C4-2B (cell line): ENCODE results near the gene RGS10.

ENCODE experiments used
- H3K27ac ChIP-seq: fragments of 450-650 bp; 2 replicates; pipeline ENCODE4 v1.5.1; 2017
- ZFX ChIP-seq: fragments of 450-650 bp; IDR thresholded peaks from 2 replicates; pipeline ENCODE4 v1.6.1; 2017
- TF ChIP-seq, protein P1 (sequence below): fragments of 450-650 bp; conservative IDR thresholded peaks from 2 replicates; pipeline ENCODE4 v1.5.1; 2017; ENCODE audit warnings: mild to moderate bottlenecking

Gene RGS10

DNA sequence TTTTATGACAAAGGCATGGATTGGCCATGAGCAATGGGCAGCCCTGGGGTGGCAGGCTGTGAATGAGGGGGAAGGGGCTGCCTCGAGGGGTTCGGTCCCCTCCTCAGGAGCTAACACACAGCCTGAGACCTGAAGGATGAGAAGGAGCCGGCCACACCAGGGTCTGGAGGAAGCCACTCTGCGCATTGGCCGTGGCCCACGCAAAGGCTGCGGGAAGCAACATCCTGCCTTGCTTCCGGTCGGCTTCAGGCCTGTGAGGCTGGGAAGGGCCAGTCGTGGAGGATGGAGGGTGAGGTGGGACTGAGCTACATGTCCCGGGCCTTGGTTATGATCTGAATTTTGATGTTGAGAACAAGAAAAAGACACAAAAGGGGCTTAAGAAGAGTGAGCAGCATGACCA lies 49.4 kb downstream of the RGS10 start:
- TF ChIP-seq ZFX, result no peak
- TF ChIP-seq, protein P1, sequence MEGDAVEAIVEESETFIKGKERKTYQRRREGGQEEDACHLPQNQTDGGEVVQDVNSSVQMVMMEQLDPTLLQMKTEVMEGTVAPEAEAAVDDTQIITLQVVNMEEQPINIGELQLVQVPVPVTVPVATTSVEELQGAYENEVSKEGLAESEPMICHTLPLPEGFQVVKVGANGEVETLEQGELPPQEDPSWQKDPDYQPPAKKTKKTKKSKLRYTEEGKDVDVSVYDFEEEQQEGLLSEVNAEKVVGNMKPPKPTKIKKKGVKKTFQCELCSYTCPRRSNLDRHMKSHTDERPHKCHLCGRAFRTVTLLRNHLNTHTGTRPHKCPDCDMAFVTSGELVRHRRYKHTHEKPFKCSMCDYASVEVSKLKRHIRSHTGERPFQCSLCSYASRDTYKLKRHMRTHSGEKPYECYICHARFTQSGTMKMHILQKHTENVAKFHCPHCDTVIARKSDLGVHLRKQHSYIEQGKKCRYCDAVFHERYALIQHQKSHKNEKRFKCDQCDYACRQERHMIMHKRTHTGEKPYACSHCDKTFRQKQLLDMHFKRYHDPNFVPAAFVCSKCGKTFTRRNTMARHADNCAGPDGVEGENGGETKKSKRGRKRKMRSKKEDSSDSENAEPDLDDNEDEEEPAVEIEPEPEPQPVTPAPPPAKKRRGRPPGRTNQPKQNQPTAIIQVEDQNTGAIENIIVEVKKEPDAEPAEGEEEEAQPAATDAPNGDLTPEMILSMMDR, result no peak
- no peak overlapping the region for H3K27ac ChIP-seq

DNA sequence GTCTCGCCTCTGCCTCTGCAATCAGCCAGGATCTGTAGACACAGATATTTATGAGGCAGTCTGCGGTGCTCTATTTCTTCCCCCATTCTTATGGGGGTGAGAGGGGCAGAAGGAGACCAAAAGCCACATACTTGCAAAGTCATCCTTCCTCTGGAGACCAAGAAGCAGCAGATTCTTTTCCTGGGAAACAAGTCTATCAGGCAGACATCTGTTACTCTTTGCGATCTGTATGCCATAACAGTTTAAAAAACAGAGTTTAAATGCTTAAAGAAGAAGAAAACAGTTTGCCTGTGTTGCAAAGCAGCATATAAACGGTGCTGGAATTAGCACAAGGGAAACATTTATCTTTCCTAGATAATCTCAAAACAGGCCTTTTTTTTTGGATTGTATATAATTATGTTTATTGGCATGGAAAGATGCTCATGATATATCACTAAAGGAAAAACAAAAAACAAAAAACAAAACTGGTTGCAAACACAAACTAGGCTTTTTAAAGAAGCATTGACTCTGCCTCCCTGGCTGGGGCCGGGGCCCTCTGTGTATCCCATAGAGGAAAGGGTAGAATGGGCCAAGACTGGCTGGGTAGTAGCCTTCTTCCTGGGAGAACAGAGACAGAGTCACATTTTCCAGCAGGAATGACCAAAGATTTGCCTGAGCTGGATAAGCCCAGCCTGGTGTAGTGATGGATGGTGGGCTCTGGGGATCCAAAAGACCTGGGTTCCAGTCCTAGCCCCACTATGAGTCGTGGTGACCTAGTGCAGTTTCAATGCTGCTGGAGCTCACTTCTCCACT lies 50.4 kb downstream of the RGS10 start:
- H3K27ac ChIP-seq, result no peak overlapping the region
- no peak for TF ChIP-seq ZFX
- TF ChIP-seq, protein P1, result no peak

DNA sequence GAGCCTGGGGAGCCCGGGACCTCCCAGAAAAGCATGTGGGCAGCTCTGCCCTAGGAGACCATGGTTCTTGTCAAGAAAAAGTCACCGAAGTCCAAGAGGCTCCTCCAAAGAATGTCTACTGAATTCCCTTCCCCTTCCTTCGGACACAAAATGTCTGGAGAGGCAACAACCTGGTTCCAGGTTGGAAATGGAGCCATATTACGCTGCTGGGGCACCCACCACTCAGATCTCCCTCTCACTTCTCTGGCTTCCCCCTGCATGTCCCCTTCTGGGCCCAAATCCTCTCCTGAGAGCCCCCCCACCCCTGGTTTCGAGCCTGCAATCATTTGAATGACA lies 52.6 kb downstream of the RGS10 start:
- TF ChIP-seq ZFX, result no peak
- TF ChIP-seq, protein P1, result peak; percentile 75
- no peak overlapping the region for H3K27ac ChIP-seq

DNA sequence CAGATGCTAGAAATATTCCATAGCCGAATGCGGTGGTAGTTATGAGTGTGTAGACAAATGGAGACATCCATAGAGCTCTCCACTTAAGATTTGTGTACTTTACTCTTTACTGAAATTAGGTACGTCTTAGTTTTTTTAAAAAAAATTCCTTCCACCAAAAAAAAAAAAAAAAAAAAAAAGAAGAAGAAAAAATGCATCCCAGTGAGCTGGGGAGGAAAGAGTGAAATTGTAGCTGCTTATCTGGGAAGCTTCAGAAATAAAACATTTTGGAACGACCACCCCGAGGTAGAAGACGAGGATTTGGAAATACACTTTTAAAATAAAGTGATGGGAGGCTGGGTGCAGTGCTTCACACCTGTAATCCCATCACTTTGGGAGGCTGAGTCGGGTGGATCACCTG lies 53.8 kb downstream of the RGS10 start:
- TF ChIP-seq ZFX, result no peak
- TF ChIP-seq, protein P1, result no peak
- no peak overlapping the region for H3K27ac ChIP-seq

DNA sequence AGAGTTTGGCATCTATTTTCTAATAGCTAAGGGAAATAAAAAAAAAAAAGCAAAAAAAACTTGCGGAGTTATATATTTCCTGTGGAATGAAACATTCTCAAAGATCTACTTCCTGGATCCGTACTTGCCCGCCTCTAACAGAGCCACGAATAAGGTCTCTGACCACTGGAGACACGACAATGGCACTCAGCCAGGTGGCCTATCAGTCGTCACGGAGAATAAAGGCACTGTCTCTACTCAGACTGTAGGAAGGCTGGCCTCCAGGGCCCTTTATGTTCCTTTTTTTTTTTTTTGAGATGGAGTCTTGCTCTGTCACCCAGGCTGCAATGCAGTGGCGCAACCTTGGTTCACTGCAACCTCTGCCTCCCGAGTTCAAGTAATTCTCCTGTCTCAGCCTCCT lies 58.7 kb downstream of the RGS10 start:
- TF ChIP-seq ZFX, result no peak
- TF ChIP-seq, protein P1, result no peak
- peak overlapping the region; percentile 52; the same call in 1 of the 2 replicates for H3K27ac ChIP-seq

DNA sequence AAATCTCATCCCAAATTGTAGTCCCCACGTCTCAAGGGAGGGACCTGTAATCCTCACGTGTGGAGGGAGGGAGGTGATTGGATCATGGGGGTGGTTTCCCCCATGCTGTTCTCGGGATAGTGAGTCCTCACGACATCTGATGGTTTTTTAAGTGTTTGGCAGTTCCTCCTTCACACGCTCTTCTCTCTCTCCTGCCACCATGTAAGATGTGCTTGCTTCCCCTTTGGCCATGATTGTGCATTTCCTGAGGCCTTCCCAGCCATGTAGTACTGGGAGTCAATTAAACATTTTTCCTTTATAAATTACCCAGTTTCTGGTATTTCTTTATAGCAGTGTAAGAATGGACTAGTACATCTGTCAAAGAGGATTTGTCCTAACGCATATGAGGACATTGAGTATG lies 59.5 kb downstream of the RGS10 start:
- H3K27ac ChIP-seq, result no peak overlapping the region

GRCh38 chr10:119481781-119482426 lies 60.6 kb downstream of the RGS10 start:
- no peak overlapping the region for H3K27ac ChIP-seq
- TF ChIP-seq ZFX, result no peak
- TF ChIP-seq, protein P1, result no peak

More for the DNA sequence above, 59.5 kb downstream of the RGS10 start:
- no peak for TF ChIP-seq ZFX
- TF ChIP-seq, protein P1, result no peak
